Measurements from ENCODE around the gene STK17A.

Gene STK17A

DNA sequence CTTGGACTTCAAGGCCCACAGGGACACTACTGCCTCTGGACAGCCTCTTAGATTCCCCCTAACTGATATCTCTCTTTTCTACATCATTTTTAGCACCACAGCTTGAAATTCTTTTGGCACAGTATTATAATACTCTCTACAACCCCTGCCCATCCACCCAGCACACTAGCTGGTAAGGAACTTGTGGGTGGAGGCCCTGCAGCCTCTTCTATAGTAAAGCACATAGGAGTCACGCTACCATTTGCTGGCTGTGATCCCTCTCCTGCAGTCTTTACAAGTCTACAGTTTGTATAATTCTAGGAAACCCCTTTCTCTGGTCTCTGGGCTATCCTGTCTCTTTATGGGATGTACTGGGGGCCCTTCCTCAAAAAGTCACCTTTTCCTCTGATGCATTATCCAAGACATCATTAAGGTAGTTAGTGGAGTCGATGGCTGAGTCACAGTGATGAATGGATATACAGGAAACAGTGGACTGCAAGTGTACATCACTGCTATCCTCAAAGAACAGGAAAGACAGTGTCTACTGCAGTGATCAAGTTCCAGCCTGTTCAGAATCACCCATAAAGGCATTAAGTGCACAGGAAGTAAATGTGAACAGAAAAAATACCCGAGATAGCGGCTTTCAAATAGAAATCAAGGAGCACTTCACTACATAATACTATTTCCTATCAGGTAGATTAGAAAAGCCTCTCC is 54.4 kb downstream of the STK17A start:
- DNase-seq = no peak

DNA sequence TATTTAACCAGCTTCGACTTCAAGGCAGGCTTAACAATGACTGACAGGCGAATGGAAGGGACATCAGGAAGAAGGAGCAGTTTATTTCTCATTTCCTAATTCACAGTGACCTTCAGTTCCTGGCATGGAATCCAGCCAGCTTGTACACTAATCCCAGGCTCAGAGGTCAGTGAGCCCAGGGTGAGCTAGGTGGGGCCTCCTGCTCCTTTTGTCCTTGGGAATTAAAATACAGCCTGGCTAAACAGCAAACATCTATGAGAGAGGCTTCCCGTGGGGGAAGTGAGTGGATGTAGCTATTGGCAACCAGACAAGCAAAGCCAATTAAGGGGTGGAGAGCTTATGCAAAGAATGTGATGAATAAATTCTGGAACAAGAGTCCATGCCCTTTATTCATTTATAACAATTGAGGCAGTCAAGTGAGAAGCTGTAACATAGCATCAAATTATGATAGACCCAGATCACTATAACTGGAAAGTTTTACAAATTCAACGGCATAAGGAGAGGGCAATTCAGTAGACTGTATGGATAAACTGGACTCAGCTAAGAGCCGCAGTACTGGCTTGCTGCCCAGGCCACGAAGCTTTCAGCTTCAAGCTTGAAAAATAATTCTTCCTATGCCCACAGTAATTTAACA is 57.1 kb downstream of the STK17A start:
- peak; percentile 73 for DNase-seq

DNA sequence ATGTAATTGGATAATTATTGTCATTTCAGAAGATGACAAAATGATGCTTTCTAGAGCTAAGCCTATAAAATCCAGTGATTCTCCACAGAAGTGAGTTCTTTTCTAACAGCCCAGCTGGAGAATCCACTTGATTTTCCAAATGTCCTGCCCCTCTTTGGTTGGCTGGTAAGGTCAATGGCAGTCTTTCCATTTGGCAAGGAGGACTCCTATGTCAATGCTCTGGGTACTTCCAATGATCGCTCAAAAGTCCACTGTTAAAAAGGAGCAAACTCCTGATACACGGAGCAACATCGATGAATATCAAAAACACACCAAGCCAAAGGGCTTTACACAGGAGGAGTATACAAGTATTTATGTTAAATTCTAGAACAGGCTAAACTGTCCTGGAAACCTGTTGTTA is 57.8 kb downstream of the STK17A start:
- no peak for DNase-seq

DNA sequence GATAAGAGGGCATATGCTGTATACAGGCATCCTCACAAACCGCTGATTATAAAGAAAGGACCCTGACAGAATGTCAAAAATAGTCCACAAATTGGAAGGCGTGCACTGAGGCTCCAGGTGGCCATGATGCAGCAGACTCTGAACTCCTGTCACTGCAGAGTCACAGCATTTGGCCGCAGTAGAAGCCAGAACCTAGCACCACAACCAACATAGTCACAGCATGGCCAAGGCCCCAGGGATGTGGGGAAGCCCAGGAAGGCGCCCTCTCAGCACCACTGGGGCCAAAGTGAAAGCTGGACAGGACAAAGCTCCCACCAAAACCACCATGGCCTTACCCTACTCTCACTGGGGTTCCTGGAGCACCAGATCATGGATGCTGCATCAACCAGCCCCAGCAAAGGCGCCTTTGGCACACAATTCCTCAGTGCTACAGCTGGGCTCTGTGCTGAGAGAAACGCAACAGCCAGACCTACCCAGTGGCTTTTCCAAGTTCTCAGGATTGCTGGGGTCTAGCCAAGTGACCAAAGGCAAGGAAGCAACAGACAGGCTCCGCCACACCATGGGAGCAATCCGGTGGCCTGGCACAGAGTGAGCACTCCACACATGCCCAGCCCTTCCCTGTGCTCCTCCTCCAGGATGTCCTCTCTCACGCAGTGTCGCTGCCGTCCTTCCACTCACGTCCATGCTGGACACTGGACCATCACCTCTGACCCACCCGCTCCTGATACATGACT is 60.2 kb downstream of the STK17A start:
- DNase-seq = no peak

DNA sequence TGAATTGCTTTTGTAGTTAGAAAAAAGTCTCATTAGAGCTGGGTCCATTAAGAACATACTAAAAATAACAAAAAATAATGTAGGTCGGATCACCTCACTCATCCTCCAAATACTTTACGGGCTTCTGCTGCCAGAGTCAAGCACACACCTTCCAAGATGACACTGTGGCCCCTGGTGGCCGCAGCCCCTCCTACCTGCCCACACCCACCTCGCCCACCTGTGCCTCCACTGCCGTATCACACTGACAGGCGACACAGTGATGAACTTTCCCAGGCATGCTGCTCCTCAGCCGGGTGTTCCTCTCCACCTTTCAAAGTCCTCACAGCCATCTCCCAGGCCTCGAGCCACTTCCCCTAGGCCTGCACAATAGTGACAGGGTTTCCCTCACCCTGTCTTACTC is 60.9 kb downstream of the STK17A start:
- no peak for DNase-seq

DNA sequence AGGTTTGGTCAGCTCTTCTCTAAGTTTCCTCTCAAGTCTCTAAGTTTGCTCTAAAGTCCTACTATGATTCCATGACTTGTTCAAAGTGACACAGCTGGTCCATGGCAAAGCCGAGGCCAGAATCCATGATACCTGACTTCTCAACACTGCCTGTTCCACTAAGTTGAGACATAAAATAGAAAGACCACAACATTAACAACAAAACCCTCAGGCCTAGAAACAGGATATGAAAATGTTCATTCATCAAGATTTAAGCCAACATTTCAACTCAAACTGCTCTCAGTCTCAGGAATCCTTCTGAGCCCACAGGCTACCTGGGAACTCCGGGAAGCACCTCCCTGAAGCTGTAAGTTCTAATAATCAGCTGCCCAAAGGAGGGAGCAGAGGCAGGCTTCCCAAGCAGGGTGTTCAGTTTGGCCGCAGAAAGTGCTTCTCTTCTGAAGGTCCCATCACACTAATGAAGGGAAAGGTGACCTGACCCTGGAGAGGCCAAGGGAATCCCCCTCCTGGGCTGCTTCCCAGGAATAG is 62.9 kb downstream of the STK17A start:
- no peak for DNase-seq

DNA sequence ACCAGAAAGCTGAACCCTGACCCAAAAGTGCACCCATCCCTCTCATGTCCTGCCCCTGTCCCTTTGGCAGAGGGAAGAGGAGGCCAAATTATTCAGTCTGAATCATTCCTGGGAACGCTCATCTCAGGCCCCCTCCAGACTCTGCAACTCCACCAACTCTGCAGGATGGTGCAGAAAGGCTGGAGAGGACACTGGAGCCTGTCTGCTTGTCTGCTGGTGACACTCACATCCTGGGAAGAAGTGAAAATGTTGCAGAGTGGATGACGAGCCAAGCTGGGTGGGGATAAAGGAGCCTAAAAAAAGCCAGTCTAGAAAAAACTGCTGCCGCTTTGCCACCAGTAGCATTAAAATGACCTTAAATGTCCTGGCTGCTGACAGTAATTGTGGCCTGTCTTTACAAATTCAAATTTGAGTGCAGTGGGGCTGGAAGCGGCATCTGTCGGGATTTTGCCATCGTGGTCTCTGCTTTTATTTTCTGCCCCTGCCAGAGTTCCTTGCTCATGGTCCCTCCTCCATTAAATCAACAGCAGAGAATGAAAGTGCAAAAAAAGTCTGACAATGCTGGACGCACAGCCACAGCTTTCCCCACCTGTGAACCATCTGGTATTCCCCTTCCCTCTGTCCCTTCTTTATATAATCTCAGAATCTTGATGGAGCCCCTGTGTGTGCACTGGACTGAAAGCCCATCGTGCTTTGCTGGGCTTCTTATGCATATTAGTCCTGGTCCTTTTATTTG is 63.9 kb downstream of the STK17A start:
- DNase-seq = no peak

DNA sequence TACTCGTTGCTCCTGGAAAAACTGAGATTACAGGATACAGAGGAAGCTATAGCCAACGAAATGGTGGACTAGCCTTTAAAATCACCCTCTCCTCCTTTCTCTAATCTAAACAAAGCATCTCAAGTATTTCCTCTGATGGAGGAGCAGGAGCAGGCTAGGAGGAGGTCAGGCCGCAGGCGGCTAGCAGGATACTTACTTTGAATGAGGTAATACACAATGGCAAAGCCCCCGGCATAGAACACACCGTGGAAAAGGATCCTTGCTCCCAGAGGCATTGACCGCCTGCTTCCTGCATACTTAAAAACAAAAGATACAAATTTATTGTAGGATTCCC is 64.4 kb downstream of the STK17A start:
- DNase-seq = no peak

DNA sequence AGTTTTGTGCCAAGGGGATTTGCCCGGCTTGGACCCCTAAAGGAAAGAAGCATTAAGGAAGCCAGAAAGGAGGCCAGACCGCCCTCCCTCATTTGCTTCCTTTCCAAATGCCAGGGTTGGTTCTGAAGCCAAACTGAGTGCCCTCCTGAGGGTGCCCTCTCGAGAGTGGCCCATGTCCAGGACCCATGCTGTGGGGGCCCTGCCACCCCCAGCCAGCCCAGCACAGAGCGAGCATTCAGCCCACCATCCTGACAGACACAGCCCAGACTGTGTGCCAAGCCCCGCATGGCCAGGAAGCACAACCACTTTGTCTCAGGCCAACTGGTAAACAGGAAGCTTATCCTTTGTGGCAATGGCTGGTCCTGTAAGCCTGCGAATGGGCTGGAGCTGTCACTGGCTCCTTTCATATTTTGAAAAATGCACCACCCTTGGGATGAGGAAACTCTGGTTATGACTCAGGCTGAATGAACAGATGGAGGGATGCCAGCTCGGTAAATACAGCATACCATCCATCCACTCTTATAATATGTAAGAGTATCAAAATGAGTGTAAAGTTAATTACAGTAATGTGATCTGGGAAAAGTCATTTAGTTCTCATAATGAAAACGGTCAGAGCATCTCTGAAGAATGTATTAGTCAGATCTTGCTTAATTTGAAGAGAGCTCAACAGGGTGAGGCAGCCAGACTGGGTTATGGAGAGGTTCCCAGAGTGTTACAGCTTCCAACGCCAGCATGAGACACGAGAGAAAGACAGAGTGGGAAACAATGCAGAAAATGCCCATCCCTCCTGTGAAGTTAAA is 65.0 kb downstream of the STK17A start:
- peak; percentile 79 for DNase-seq

DNA sequence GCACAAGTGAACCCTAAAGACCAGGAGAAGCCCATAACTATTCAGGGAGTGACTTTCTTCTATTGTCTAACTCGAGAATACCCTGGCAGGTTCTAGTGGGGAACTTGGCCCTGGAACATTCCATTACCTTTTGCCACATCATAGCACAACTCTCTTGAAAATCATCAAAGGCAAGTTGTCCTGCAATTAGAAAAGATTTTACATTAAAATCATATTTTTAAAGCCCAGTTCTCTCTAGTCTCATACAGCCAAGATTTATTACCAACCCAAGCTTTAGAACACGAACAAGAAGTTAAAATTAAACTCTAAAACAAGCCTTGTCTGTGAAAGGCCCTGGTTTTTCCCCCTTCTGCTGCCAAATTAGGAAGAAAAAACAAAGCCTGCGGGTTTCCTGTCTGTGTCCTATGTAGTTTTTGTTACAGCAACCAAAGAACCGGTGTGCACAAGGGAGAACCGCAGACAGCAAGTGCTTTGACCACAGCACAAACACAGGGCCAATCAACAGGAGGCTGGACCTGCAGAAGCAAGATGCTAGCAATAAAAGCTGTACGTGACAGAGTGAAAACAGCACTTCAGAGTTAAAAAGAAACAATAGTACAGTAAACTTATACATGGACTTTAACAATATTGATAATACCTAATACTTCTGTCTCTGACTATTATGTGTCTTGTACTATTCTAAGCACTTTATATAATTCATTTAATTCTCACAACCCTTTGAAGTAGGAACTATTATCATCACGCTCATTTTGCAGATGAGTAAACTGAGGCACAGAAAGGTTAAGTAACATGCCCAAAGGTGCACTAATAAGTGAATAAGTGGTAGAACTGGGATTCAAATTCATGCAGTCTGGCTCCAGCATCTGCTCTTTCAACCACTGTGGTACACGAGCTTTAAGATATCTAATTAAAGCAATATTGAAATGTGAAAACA is 65.8 kb downstream of the STK17A start:
- DNase-seq = no peak

DNA sequence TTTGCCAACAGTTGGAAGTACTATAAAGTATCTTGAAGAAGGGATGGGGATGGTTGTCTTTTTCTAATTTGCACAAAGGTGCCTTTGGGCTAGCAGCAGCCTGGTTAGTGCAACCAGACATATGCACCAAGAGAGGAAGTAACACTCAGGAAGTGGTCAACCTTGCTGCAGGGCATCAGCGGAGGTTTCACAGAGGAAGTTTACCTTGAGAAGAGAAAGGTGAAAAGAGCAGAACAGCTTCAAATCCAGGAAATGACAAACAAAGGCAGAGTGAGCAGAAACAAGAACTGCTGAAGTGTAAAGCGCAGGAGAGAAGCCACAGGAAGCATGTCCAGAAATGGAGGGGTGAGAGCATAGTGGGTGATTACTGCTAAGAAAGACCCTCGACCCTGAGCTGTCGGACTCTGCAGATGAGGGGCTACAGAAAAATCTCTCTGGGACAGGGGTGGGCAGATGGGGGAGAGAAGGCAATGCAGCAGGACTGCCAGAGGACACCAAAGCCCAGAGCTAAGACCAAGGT is 66.9 kb downstream of the STK17A start:
- no peak for DNase-seq

DNA sequence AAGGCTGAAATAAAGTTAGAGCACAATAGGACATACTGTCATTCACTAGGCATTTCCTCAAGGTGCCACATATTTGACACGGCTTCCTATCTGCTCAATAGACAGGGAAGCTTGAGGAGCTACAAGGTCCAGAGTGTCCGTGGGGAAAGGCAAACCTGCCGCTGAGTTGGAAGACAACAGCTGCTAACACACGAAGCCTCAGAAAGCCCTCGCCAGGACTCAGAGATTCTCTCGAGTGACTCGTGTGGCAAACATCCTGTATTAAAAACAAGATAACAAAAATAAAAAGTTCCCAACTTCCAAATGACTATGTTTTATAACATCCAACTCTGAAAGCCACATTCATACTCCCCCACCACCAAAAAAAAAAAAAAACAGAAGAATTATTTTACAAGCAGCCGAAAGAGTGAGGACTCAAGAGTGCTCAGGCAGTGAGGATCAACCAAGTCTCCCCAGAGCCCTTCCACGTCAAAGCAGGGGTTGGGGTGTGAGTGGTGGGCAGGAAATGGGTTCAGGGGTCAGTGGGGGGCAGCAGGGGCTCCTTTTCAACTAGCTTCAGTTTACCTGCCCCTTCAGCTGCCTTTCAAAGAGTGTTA is 67.6 kb downstream of the STK17A start:
- DNase-seq = no peak

DNA sequence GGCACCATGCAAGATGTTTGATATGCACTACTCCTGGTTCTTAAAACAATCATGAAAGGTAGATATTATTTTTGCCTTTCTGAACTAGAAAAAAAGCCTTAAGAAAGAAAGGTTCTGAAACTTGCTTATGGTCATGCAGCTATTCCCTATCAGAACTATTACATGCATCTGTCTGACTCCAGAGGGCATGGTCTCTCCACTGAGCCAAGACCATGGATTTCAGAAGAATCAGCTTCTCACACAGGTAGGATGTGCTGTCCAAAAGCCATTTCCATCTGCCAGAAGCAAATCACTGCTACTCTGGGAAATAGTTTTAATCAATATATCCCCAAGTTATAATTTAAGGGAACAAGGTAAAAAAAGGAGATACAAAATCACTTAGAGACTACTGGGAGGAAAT is 69.5 kb downstream of the STK17A start:
- no peak for DNase-seq

DNA sequence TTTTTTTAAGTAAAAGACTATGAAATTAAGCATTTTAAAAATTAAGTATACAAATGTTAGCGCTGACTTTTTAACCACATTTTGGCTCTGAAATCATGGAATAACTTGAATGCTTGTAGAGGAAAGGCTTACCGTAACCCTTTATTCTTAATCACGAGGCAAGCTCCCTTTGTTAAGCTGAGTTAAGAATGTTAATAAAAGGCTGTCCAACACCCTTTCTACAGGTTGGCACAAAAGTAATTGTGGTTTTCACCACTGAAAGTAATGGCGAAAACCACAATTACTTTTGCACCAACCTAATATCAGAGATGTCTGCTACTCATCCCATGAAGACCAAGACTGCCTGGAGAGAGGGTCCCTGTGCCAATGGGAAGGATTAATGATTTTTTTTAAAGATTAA is 70.6 kb downstream of the STK17A start:
- no peak for DNase-seq

DNA sequence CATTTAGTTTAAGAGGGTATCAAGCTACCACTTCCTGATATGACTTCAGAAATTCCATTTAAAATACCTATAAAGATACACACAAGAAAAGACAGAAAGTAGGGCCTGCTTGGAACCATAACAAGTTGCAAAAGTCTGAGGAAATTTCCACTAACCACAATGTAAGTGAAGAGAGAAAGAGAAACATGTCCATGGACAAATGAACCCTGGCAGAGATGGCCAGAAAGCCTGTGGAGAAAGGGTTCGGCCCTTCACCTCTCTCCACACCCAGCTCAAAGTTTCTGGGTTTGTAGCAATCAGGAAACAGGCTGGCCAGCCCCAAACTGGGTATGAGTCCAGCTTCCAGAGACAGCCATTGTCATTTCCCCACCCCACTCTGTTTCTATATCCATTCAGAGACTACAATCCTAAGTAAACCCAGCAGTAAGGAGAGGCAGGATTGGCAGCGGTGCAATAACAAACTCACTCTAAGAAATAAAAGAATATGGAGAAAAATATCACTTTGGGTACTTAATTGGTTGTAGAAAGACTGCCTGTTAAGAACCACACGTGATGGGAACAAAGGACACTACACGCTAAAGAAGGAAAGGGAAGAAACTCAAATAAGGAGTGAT is 71.1 kb downstream of the STK17A start:
- no peak for DNase-seq

DNA sequence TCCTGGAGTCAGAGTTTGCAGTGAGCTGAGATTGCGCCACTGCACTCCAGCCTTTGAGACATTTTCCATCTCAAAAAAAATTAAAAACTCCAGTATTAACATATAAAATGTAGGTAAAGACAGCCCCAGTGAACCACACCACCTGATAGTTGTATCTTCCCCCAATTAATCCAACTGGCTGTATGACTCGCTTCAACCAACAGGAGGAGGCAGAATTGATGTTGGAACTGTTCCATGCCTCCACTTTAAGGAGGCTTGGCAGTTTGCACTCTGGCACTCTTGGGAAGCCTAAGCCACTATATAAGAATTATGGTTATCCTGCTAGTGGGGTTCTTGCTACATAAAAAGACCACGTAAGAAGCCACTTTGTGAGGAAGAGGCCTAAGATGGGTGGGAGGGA is 72.7 kb downstream of the STK17A start:
- no peak for DNase-seq

DNA sequence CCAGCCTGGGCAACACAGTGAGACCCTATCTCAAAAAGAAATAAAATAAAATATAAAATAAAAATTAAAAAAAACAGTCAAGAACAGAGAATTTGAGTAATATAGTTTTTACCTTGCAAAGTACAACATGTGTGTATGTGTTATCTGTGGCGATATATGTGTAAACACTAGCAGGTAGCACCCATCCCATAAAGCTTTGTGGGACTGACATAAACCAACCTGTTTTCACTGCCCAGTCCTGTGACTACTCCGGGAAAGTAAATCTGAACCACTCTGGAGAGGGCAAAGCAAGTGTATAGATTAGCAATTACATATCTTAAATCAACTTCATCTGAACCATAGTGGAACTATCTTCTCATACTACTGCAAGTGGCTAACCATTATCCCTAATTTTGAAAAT is 74.1 kb downstream of the STK17A start:
- DNase-seq = no peak

DNA sequence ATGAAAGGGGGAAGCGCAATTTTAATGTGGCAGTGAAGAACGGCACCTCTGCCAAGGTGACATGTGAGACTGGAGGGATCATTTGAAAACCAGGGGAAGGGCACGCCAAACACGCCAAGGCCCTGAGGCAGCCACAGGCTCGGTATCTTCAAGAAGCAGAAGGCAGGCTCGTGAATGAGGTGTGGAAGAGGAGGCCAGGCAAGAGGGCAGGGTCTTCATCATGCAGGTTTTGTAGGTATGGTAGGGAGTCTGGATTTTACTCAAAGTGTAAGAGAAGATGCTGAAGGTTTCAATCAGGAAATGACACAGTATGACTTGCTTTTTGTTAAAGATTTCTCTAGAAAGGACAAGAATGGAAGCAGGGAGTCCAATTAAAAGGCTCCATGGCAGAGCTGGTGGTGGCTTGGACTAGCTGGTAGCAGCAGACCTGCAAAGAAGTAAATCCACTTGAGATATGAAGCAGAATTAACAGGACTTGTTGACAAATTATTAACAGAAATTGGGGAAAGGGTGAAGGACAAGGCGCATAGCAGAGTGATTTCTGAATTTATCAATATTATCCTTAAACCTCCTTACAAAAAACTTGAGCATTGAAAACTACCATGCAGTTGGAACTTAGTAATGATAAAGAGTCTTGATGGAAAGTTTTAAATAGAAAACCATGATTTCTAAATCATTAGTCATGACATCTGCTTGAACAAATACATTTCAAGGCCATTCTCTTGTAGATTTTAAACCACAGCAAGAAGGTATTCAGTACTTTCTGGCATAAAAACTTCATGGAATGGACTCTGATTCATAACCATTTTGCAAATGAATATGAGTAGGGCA is 76.0 kb downstream of the STK17A start:
- DNase-seq = no peak

DNA sequence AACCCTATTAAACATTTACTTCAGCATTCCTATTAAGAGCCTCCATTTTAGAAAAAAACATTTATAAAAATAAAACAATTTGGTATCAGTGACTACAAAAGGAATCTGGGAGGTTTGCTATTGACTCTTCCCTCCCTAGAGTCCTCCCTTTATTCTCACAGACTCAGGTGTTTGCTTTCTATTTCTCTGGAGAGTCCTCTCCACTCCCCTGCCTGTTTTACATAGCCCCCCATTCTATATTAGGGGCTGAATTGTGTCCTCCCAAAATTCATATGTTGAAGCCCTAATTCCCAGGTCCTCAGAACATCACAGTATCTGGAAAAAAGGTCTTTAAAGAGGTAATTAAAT is 76.6 kb downstream of the STK17A start:
- DNase-seq = no peak

DNA sequence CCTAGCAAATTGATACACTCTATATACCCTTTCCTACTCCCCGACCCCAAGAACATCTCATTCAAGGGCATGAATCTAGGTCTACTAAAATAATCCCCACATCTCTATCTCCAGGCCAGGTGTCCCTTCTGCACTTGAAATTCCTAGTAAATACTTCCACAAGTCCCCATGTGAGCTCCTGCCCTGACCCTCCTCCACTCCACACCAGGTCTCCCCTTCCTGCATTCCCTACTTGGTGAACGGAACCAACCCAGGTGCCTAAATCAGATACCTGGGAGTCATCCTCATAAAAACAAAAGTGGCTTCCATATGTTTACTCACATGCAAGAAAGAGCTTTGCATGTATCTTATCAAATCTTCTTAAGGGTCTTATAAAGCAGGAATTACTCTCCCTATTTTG is 77.2 kb downstream of the STK17A start:
- no peak for DNase-seq

Measured in NCI-H2081 treated with DMSO at 0.1 percent for 48 hours (cell line).